ENCODE data around the gene AKR1C2. TPM values are rescaled to one million over a fixed set of nuclear protein-coding genes. Genes with fewer than 3 reads are reported as not detected.

The AKR1C2 gene
- total RNA-seq, 1 experiment from 2014 or later: 1,997 TPM

GRCh38 chr10:4981722-4982471, 21.8 kb downstream of the AKR1C2 start:
- no peaks in the 10 kb centered on the region for H3K9me3 ChIP-seq (ENCODE audit: insufficient read depth, low read depth)
- H3K27ac ChIP-seq: peak overlapping the region; percentile 61
- BruUV-seq (replicated peaks): no TSS peak
- H3K79me2 ChIP-seq (ENCODE audit: low read depth): no peaks in the 10 kb centered on the region
- H4K20me1 ChIP-seq (ENCODE audit: insufficient read depth): no peaks in the 10 kb centered on the region
- intact Hi-C loops (cut with micrococcal nuclease; ENCODE audit: unreplicated experiment): loop anchor here (1.0 to 10.0 kb wide), 4 partner anchors 133 to 1105 kb away; partner anchors contain the start of gene RBM17
- H3K36me3 ChIP-seq (ENCODE audit: low read depth): no peaks in the 10 kb centered on the region
- H3F3A ChIP-seq (ENCODE audit: insufficient read depth, low read depth): peaks cover 52% of the 10 kb centered on the region
- no peak overlapping the region for H2AFZ ChIP-seq
- no peaks in the 10 kb centered on the region for H3K9me2 ChIP-seq (ENCODE audit: insufficient read depth)
- H3K4me1 ChIP-seq (replicated peaks; ENCODE audit: insufficient read depth): peaks cover 6% of the 10 kb centered on the region; the same call in 1 of the 2 replicates
- ChIA-PET POLR2A (ENCODE audit: unreplicated experiment) (interaction anchor here (0.6 to 3.7 kb wide), 12 partner anchors 15 to 1509 kb away, joined by 3 to 35 read pairs (median 4); partner anchors contain the start of gene AKR1C1), CTCF (interaction anchor here (0.8 to 2.3 kb wide), 5 partner anchors 117 to 167 kb away, joined by 3 to 21 read pairs (median 7); no protein-coding TSS in a partner anchor)
- no peak overlapping the region; the same call in 1 of the 2 replicates for H3K4me2 ChIP-seq
- no peak overlapping the region for H3K4me3 ChIP-seq
- H3K27me3 ChIP-seq (ENCODE audit: insufficient read depth, low read depth): no peaks in the 10 kb centered on the region
- no peak for TF ChIP-seq EZH2 (IDR thresholded peaks at IDR 0.05; ENCODE audit: low read depth)
- peak; percentile 51 for TF ChIP-seq CTCF (conservative IDR thresholded peaks at IDR 0.05)
- DNase-seq: peak; percentile 75 to 84

GRCh38 chr10:4980793-4981192, 22.9 kb downstream of the AKR1C2 start:
- Histone ChIP-seq H3F3A (ENCODE audit: insufficient read depth, low read depth) (peaks cover 48% of the 10 kb centered on the region), H3K27me3 (ENCODE audit: insufficient read depth, low read depth) (no peaks in the 10 kb centered on the region), H3K27ac (peak overlapping the region; percentile 61; the same call in 1 of the 2 replicates), H3K36me3 (ENCODE audit: low read depth) (no peaks in the 10 kb centered on the region), H3K79me2 (ENCODE audit: low read depth) (no peaks in the 10 kb centered on the region), H3K4me2 (no peak overlapping the region), H4K20me1 (ENCODE audit: insufficient read depth) (no peaks in the 10 kb centered on the region), H3K4me1 (replicated peaks; ENCODE audit: insufficient read depth) (peaks cover 6% of the 10 kb centered on the region; the same call in 1 of the 2 replicates), H2AFZ (no peak overlapping the region), H3K9me2 (ENCODE audit: insufficient read depth) (no peaks in the 10 kb centered on the region), H3K9me3 (ENCODE audit: insufficient read depth, low read depth) (no peaks in the 10 kb centered on the region), H3K4me3 (no peak overlapping the region)
- ChIA-PET POLR2A (ENCODE audit: unreplicated experiment) (interaction anchor here (1.7 kb wide), 1 partner anchor 131 kb away, joined by 6 read pairs; no protein-coding TSS in a partner anchor), CTCF (no interaction called here)
- TF ChIP-seq CTCF (conservative IDR thresholded peaks at IDR 0.05) (no peak), EZH2 (IDR thresholded peaks at IDR 0.05; ENCODE audit: low read depth) (no peak)
- DNase-seq: no peak
- no TSS peak for BruUV-seq (replicated peaks)
- intact Hi-C loops (cut with micrococcal nuclease; ENCODE audit: unreplicated experiment): loop anchor here (5.0 to 10.0 kb wide), 3 partner anchors 452 to 1107 kb away; partner anchors contain the start of gene RBM17

- ChIA-PET CTCF (no interaction called here), POLR2A (ENCODE audit: unreplicated experiment) (interaction anchor here (0.7 kb wide), 1 partner anchor 72 kb away, joined by 6 read pairs; no protein-coding TSS in a partner anchor)
- H3K4me3 ChIP-seq: no peak overlapping the region
- H3K4me2 ChIP-seq: no peak overlapping the region
- no peaks in the 10 kb centered on the region for H3K9me2 ChIP-seq (ENCODE audit: insufficient read depth)
- peaks cover 30% of the 10 kb centered on the region; the same call in 1 of the 2 replicates for H3F3A ChIP-seq (ENCODE audit: insufficient read depth, low read depth)
- H3K27me3 ChIP-seq (ENCODE audit: insufficient read depth, low read depth): no peaks in the 10 kb centered on the region
- H3K79me2 ChIP-seq (ENCODE audit: low read depth): no peaks in the 10 kb centered on the region
- no TSS peak for BruUV-seq (replicated peaks)
- H3K27ac ChIP-seq: no peak overlapping the region
- H2AFZ ChIP-seq: no peak overlapping the region
- H4K20me1 ChIP-seq (ENCODE audit: insufficient read depth): no peaks in the 10 kb centered on the region
- intact Hi-C loops (cut with micrococcal nuclease; ENCODE audit: unreplicated experiment): no loop called here
- DNase-seq: no peak
- peaks cover 6% of the 10 kb centered on the region; the same call in 1 of the 2 replicates for H3K4me1 ChIP-seq (replicated peaks; ENCODE audit: insufficient read depth)
- H3K36me3 ChIP-seq (ENCODE audit: low read depth): no peaks in the 10 kb centered on the region
- TF ChIP-seq CTCF (conservative IDR thresholded peaks at IDR 0.05): no peak
- no peak for TF ChIP-seq EZH2 (IDR thresholded peaks at IDR 0.05; ENCODE audit: low read depth)
- no peaks in the 10 kb centered on the region for H3K9me3 ChIP-seq (ENCODE audit: insufficient read depth, low read depth)
These were observed 24.8 kb downstream of the AKR1C2 start for GRCh38 chr10:4978870-4979269.
